GM12864 (cell line): Measurements from ENCODE around the gene ANTXR1.

Experiments used
- DNase-seq: peaks from one replicate; pipeline ENCODE4 v3.0.0-alpha.2; 2011; ENCODE audit warnings: low read depth
- H3K4me3 ChIP-seq: 2 replicates; pipeline ENCODE4 v1.5.1; 2011; ENCODE audit warnings: mild to moderate bottlenecking, low read depth, low read length, control low read depth
- TF ChIP-seq, protein P1 (sequence below): IDR thresholded peaks from 2 replicates; pipeline ENCODE4 v1.5.1; 2011; ENCODE audit warnings: low read depth, mild to moderate bottlenecking, moderate library complexity, low read length, control low read depth, inconsistent platforms; ENCODE audit errors: missing control alignments

The ANTXR1 gene

DNA sequence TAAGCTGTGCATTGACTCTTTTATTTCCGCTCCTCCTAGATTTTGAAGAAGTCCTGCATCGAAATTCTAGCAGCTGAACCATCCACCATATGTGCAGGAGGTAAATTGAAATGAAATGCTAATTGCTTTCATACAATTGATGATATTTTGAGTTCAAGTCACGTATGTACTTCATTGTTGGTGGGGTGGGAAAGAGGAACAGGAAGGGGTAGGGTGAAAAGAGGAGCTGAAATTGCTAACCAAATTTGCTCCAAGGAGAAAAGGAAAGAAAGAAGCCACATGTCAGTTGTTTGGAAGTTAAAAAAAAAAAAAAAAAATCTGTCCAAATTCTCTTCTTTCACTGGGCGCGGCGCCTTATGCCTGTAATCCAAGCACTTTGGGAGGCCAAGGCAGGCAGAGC lies 77.8 kb downstream of the ANTXR1 start:
- H3K4me3 ChIP-seq: no peak overlapping the region
- DNase-seq: no peak
- TF ChIP-seq, protein P1, sequence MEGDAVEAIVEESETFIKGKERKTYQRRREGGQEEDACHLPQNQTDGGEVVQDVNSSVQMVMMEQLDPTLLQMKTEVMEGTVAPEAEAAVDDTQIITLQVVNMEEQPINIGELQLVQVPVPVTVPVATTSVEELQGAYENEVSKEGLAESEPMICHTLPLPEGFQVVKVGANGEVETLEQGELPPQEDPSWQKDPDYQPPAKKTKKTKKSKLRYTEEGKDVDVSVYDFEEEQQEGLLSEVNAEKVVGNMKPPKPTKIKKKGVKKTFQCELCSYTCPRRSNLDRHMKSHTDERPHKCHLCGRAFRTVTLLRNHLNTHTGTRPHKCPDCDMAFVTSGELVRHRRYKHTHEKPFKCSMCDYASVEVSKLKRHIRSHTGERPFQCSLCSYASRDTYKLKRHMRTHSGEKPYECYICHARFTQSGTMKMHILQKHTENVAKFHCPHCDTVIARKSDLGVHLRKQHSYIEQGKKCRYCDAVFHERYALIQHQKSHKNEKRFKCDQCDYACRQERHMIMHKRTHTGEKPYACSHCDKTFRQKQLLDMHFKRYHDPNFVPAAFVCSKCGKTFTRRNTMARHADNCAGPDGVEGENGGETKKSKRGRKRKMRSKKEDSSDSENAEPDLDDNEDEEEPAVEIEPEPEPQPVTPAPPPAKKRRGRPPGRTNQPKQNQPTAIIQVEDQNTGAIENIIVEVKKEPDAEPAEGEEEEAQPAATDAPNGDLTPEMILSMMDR: no peak

DNA sequence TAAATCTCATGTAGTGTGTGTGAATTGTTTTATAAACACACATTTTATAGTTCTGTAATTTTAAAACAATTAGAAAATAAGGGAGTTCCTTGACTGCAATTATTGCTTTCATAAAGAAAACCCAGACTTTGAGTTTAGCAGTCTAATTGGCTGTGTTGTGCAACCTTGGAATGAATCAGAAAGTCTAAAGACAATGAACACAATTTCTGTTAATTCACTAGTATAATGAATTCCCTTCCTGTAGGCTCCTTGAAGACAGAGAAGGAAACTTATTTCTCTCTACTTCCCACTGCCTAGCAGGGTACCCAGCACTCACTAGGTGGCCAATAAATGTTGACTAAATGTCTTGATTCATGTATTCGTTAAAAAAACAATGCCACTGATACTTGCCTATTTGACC lies 79.9 kb downstream of the ANTXR1 start:
- DNase-seq: no peak

DNA sequence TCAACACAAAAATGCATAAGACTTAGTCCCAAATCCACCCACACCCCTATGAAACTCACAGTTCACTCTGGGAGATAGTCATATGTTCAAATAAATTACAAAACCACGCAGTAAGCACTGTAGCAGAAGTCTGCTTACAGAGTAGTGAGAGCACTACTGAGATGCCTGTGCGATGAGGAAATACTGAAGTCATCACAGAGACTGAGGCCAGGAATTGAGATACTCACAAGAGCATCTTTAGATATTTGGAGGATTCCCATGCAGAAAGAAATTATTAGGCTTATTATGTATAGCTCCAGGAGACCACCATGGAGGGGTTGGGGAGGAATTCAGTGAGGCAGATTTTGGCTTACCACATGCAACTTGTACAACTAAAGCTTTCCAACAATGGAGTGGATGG lies 82.3 kb downstream of the ANTXR1 start:
- no peak overlapping the region for H3K4me3 ChIP-seq
- DNase-seq: no peak
- TF ChIP-seq, protein P1: no peak

More for the DNA sequence above, 79.9 kb downstream of the ANTXR1 start:
- H3K4me3 ChIP-seq: no peak overlapping the region
- TF ChIP-seq, protein P1: no peak

DNA sequence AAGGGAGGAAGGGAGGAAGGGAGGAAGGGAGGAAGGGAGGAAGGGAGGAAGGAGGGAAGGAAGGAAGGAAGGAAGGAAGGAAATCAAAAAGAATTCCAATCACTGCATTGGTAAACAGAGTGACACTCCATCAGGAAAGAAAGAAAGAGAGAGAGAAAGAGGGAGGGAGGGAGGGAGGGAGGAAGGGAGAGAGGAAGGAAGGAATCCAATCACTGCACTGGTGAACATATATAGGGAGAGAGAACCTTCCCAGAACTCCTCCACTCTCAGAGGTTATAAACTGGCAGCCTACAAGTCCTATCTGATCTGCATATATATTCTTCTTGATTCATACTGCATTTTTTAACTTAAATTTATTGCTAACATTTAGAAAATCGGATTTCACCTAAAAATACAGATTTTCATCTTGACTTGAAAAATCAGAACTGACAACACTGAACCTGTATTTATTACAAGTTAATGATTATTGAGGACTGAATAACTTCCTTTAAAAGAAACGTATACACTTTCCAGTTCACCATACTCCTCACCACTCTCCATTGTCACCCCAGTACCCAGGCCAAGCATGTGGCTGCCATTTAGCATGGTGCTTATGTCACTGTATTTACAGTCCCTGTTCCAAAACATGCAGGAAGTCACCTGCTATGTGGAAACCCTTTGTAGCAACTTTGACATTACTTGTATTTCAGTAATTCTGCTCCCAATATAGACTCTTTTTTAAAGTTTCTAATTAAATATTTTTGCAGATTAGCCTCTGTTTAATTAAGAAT lies 83.5 kb downstream of the ANTXR1 start:
- TF ChIP-seq, protein P1: no peak
- no peak overlapping the region for H3K4me3 ChIP-seq
- no peak for DNase-seq

DNA sequence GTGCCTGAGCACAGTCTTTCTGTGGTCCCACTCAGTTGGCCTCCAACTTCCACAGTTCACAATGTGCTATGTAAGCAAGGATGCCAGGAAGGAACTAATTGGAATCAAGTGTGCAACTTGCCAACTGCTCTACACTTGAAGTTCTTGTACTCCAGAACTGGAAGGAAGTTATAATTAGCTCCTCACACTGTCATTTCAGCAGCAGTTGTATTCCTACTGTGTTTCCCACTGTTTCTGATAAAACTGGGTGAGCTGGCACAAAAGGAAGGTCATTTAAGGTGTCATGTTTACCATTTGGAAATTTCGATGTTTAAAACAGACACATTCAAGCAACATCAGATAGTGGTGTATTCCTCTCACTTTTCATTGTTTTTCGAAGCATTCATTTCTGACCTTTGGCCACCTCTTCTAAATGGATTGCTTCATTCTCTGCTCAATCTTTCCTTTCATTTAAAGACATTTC lies 84.2 kb downstream of the ANTXR1 start:
- no peak overlapping the region for H3K4me3 ChIP-seq
- no peak for DNase-seq
- TF ChIP-seq, protein P1: no peak

DNA sequence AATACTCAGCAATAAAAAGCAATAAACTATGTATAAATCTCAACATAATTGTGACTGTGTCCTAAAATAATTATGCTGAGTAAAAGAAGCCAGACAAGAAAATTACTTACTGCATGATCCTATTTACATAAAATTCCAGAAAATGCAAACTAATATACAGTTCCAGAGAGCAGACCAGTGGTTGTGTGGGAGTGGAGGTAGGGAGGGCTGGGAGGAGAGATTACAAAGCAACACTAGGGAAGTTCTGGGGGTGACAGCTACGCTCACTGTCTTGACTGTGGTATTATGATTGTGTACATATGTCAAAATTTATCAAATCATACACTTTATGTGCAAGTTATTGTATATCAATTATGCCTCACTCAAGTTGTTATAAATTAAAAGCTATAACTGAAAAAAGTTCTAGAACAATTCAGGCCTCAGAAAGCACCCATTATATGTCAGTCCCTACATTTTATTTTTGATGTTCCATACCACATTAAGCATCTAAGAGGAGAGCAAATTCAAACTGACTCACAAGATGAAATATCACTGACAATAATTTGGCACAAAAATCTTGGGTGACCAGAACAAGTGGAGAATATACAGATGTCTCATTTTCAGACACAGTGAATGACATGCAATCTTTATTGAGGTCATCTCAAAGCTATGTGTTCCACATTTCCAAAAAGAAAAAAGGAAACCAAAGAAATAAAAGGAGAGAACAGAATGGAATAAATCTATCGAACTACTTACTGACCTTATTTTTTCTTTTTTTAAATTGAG lies 85.1 kb downstream of the ANTXR1 start:
- TF ChIP-seq, protein P1: no peak
- no peak overlapping the region for H3K4me3 ChIP-seq
- DNase-seq: no peak
